Liver (tissue), 9 donors: ENCODE results near the gene TMCC2. TPM values are rescaled to one million over a fixed set of nuclear protein-coding genes. Genes with fewer than 3 reads are reported as not detected.
A peak's percentile ranks its signal among the peaks of the same experiment; 100 is the strongest.

Experiments
- DNase-seq: peaks from one replicate; pipeline ENCODE4 v3.0.0-alpha.2; 2017; ENCODE audit warnings: low spot score
- H3K27ac ChIP-seq, 2 donors: one replicate each; pipeline ENCODE4 v1.7.0; 2013; ENCODE audit warnings: inconsistent platforms in 2 of 2, low read length in 2 of 2, control low read depth in 1 of 2, low read depth in 1 of 2, mild to moderate bottlenecking in 1 of 2
- H3K27me3 ChIP-seq, 4 donors: one replicate each; pipeline versions ENCODE4 v1.6.1 to v1.7.0; 2013; ENCODE audit warnings: low read length in 3 of 4, inconsistent platforms in 1 of 4, mild to moderate bottlenecking in 1 of 4, moderate library complexity in 1 of 4; ENCODE audit not compliant: control insufficient read depth in 4 of 4, insufficient read depth in 4 of 4
- H3K36me3 ChIP-seq, 4 donors: one replicate each; pipeline versions ENCODE4 v1.6.1 to v1.7.0; 2013; ENCODE audit warnings: low read length in 3 of 4, mild to moderate bottlenecking in 3 of 4, low read depth in 1 of 4, moderate library complexity in 1 of 4; ENCODE audit not compliant: control insufficient read depth in 4 of 4, insufficient read depth in 3 of 4
- H3K4me1 ChIP-seq, 4 donors: one replicate each; pipeline versions ENCODE4 v1.6.1 to v1.7.0; 2013; ENCODE audit warnings: low read length in 3 of 4, mild to moderate bottlenecking in 3 of 4, moderate library complexity in 1 of 4; ENCODE audit not compliant: control insufficient read depth in 4 of 4, insufficient read depth in 4 of 4
- H3K4me3 ChIP-seq, 3 donors: one replicate each; pipeline versions ENCODE4 v1.6.1 to v1.7.0; 2013; ENCODE audit warnings: low read length in 3 of 3, control low read depth in 1 of 3, low read depth in 1 of 3, mild to moderate bottlenecking in 1 of 3
- H3K9ac ChIP-seq, 2 donors: one replicate each; pipeline ENCODE4 v1.7.0; 2013; ENCODE audit warnings: low read length in 2 of 2, mild to moderate bottlenecking in 2 of 2, moderate library complexity in 2 of 2, control low read depth in 1 of 2, low read depth in 1 of 2
- H3K9me3 ChIP-seq, 4 donors: one replicate each; pipeline versions ENCODE4 v1.6.1 to v1.7.0; 2013; ENCODE audit warnings: low read length in 3 of 4; ENCODE audit not compliant: control insufficient read depth in 4 of 4
- EGR1 ChIP-seq, 2 donors: IDR thresholded peaks; 2 replicates each; pipeline ENCODE4 v1.6.1; 2016 to 2018; ENCODE audit warnings: antibody characterized with exemption in 2 of 2, low read depth in 2 of 2
- FOXA1 ChIP-seq: IDR thresholded peaks from 2 replicates; pipeline ENCODE4 v1.6.1; 2016; ENCODE audit warnings: antibody characterized with exemption
- FOXA2 ChIP-seq: IDR thresholded peaks from 2 replicates; pipeline ENCODE4 v1.6.1; 2016; ENCODE audit warnings: antibody characterized with exemption
- GABPA ChIP-seq, 2 donors: IDR thresholded peaks in 1 of 2; conservative IDR thresholded peaks in 1 of 2; 2 replicates each; pipeline ENCODE4 v1.6.1; 2016; ENCODE audit warnings: antibody characterized with exemption in 2 of 2, mild to moderate bottlenecking in 1 of 2, moderate library complexity in 1 of 2
- HNF4A ChIP-seq, 2 donors: conservative IDR thresholded peaks; 2 replicates each; pipeline ENCODE4 v1.6.1; 2016; ENCODE audit warnings: antibody characterized with exemption in 2 of 2, mild to moderate bottlenecking in 2 of 2
- HNF4G ChIP-seq: IDR thresholded peaks from 2 replicates; pipeline ENCODE4 v1.6.1; 2016; ENCODE audit warnings: antibody characterized with exemption
- JUND ChIP-seq, 2 donors: IDR thresholded peaks; 2 replicates each; pipeline ENCODE4 v1.6.1; 2016; ENCODE audit warnings: antibody characterized with exemption in 2 of 2
- NR2F2 ChIP-seq: IDR thresholded peaks from 2 replicates; pipeline ENCODE4 v1.6.1; 2016; ENCODE audit warnings: antibody characterized with exemption
- RAD21 ChIP-seq, 2 donors: IDR thresholded peaks; 2 replicates each; pipeline ENCODE4 v1.6.1; 2016; ENCODE audit warnings: antibody characterized with exemption in 2 of 2, mild to moderate bottlenecking in 2 of 2
- RXRA ChIP-seq, 2 donors: IDR thresholded peaks; 2 replicates each; pipeline ENCODE4 v1.6.1; 2017 to 2018; ENCODE audit warnings: antibody characterized with exemption in 2 of 2, mild to moderate bottlenecking in 1 of 2
- SP1 ChIP-seq: IDR thresholded peaks from 2 replicates; pipeline ENCODE4 v1.6.1; 2018; ENCODE audit warnings: antibody characterized with exemption, mild to moderate bottlenecking
- TAF1 ChIP-seq: conservative IDR thresholded peaks from 2 replicates; pipeline ENCODE4 v1.6.1; 2016; ENCODE audit warnings: antibody characterized with exemption, mild to moderate bottlenecking
- WGBS: extraction: QIAGEN DNeasy Blood & Tissue Kit; methylation state at CpG from one replicate; pipeline ENCODE4 v1.1.7; 2013; 5-methylcytosine and 5-hydroxymethylcytosine counted together
- polyA plus RNA-seq, 2 donors: library from polyadenylated mRNA; stranded (reverse) in 1 of 2; unstranded in 1 of 2; fragments of 200-250 nt in 1 of 2; fragments of >200 nt in 1 of 2; fragmentation: Nextera tagmentation in 1 of 2; extraction: Ambion mirVana in 1 of 2; gene quantifications; one replicate each; pipeline versions ENCODE4 v1.2.1 to v1.2.3, GENCODE V29; 2013 to 2015
- total RNA-seq, 2 donors: library from RNA; depleted of rRNA; stranded (reverse); fragments of >200 nt; gene quantifications; one replicate each; pipeline ENCODE4 v1.2.3, GENCODE V29; 2014
- TF ChIP-seq, protein P1 (sequence below): IDR thresholded peaks from 2 replicates; pipeline ENCODE4 v1.6.1; 2016; ENCODE audit warnings: antibody characterized with exemption
- TF ChIP-seq, protein P2 (sequence below): IDR thresholded peaks from 2 replicates; pipeline ENCODE4 v1.6.1; 2016; ENCODE audit warnings: antibody characterized with exemption
- TF ChIP-seq, protein P3 (sequence below): fragments of 150-350 bp; IDR thresholded peaks from 2 replicates; pipeline ENCODE4 v1.5.1; 2017; ENCODE audit warnings: improper control_type of control experiment, low read depth, low read length; ENCODE audit not compliant: missing input control
- donor health status: healthy.
- donor health status: healthy.
- donor health status: healthy.
- donor health status: healthy.
- donor health status: healthy.

TMCC2 gene
- total and polyA plus RNA-seq, 4 donors, result 0.06 to 452 (median 0.21) TPM

DNA sequence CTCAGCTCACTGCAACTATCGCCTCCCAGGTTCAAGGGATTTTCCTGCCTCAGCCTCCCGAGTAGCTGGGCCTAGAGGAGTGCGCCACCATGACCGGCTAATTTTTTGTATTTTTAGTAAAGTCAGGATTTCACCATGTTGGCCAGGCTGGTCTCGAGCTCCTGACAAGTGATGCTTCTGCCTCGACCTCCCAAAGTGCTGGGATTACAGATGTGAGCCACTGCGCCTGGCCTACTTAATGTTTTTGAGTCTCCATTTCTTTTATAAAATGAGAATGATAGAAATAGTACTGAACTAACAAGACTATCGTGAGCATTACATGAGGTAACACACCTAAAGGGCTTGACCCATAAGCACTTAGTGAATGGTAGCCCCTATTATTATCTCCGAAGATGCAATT lies 72.4 kb downstream of the TMCC2 start (continued):
- TF ChIP-seq, protein P1, sequence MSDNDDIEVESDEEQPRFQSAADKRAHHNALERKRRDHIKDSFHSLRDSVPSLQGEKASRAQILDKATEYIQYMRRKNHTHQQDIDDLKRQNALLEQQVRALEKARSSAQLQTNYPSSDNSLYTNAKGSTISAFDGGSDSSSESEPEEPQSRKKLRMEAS, result no peak
- no peak for TF ChIP-seq RXRA (IDR thresholded peaks at IDR 0.05)
- no peak for TF ChIP-seq FOXA2

DNA sequence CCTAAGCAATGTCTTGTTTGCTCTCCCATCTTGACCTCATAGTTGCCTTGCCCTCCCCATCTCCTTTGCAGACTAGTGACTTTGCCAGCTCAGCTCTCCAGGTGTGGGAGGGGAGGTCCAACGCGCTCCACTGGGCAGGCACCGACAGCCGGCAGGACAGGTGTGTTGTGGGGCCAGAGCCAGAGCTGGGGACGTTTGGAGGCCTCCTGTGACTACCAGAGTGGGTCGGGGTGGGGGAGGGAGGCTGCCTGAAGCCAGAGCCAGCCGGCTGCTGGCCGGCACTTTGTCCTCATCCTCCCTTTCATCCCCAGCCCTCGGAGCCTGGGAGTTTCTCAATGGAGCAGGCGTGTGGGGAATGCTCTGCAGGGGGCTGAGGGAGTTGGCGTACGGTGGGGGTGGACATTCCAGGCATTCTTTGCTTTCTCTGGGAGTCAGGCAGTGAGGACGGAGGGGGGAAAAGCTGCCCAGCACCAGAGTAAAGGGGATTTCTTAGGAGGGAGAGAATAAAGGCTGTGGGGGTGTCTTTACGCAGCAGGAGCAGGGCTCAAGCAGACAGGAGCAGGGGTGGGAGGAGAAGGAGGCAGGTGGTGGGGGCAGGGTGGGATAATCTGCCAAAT lies 73.6 kb downstream of the TMCC2 start:
- Histone ChIP-seq H3K9me3 (no peaks in the 10 kb centered on the region), H3K4me1 (no peaks in the 10 kb centered on the region), H3K9ac (no peak overlapping the region), H3K36me3 (peaks cover 16 to 33% (median 27%) of the 10 kb centered on the region in 4 donors), H3K27ac (no peak overlapping the region), H3K4me3 (no peak overlapping the region), H3K27me3 (no peaks in the 10 kb centered on the region)
- TF ChIP-seq TAF1 (no peak), SP1 (peak; percentile 45), NR2F2 (no peak), RXRA (IDR thresholded peaks at IDR 0.05) (peak in 1 of 2 donors; percentile 24), RAD21 (IDR thresholded peaks at IDR 0.05) (no peak)
- no peak for DNase-seq
- 62% methylated on average over 14 of the region's 14 CpGs for WGBS

DNA sequence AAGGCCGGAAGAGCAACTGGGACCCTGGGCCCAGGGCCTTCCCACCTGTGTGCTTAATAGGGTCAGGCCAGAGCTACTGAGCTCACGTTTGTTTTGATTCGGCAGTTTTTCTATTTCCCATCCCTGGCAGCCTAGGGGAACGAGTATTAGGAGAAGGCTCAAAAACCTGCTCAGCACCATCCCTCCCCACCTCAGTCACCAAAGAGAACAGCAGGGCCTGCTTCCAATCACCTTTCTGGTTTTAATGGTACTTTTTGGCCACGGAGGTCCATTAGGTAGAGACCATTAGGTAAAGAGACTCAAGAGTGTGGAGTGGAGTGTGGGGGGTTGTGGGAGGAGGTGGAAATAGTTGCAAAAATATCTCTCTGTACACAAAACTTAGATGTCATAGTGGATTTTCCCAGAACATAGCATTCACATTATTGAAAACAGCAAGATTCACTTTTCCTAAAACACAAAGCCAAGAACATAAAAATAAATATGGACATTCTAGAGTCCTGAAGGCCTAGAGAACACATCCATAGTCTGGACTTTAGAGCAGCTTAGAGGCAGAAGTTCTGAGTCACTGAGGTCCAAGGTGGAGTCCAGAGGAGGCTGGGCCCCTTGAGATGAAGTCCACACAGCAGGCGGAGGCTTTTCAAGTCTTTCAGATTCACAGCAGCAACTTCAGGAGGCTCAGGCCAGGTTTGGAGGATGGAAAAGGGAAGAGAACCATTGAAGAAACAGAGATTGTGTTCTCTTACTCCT lies 74.3 kb downstream of the TMCC2 start:
- Histone ChIP-seq H3K36me3 (peaks cover 16 to 36% (median 31%) of the 10 kb centered on the region in 4 donors), H3K4me3 (no peak overlapping the region), H3K9ac (no peak overlapping the region), H3K27me3 (no peaks in the 10 kb centered on the region), H3K4me1 (peaks cover 0 to 1% (median 0%) of the 10 kb centered on the region in 4 donors), H3K27ac (no peak overlapping the region), H3K9me3 (no peaks in the 10 kb centered on the region)
- 82% methylated on average over 6 of the region's 6 CpGs for WGBS
- no peak for TF ChIP-seq RAD21 (IDR thresholded peaks at IDR 0.05)
- TF ChIP-seq, protein P2, sequence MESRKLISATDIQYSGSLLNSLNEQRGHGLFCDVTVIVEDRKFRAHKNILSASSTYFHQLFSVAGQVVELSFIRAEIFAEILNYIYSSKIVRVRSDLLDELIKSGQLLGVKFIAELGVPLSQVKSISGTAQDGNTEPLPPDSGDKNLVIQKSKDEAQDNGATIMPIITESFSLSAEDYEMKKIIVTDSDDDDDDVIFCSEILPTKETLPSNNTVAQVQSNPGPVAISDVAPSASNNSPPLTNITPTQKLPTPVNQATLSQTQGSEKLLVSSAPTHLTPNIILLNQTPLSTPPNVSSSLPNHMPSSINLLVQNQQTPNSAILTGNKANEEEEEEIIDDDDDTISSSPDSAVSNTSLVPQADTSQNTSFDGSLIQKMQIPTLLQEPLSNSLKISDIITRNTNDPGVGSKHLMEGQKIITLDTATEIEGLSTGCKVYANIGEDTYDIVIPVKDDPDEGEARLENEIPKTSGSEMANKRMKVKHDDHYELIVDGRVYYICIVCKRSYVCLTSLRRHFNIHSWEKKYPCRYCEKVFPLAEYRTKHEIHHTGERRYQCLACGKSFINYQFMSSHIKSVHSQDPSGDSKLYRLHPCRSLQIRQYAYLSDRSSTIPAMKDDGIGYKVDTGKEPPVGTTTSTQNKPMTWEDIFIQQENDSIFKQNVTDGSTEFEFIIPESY, result no peak
- no peak for TF ChIP-seq FOXA1
- DNase-seq, result no peak

DNA sequence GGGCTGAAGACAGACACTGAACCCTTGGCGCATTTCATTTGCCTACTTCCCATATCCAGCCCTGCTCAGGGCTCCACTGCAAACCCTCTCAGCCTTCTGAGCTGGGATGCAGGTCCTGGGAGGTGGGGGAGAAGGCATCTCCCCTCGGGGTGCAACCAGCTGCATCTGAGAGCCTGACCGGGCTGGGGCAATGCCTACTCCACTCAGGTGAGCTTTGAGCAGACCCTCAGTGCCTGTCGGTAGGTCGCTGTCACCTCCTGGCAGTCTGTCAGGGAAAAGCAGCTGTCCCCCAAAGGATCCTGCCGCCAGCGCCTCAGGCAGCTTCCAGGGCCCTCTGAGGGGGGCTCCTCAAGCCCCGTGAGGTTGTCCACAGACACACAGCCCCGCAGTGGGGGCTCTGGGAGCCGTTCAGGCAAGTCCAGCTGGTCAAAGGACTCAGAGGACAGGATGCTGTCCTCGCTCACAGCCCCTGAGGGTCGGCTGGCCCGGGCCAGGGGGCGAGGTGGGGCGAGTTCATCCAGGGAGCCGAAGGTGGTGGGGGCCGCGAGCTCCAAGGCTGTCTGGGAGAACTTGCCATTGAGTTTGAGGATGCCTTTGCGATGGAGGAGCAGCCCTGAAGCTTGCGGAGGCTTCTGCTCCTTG lies 75.6 kb downstream of the TMCC2 start:
- WGBS, result 94% methylated on average over 20 of the region's 20 CpGs
- Histone ChIP-seq H3K27ac (no peak overlapping the region), H3K27me3 (no peaks in the 10 kb centered on the region), H3K4me3 (no peak overlapping the region), H3K4me1 (peaks cover 0 to 3% (median under 1%) of the 10 kb centered on the region in 4 donors), H3K9ac (no peak overlapping the region), H3K9me3 (no peaks in the 10 kb centered on the region), H3K36me3 (peaks cover 18 to 44% (median 40%) of the 10 kb centered on the region in 4 donors)
- TF ChIP-seq HNF4A (conservative IDR thresholded peaks at IDR 0.05) (no peak), RXRA (IDR thresholded peaks at IDR 0.05) (no peak), TAF1 (no peak), FOXA2 (no peak), GABPA (IDR thresholded peaks at IDR 0.05 in 1 of 2, conservative IDR thresholded peaks at IDR 0.05 in 1 of 2) (no peak), SP1 (no peak), NR2F2 (no peak), RAD21 (IDR thresholded peaks at IDR 0.05) (no peak), EGR1 (IDR thresholded peaks at IDR 0.05; ENCODE audit: low read depth in 2 of 2) (no peak), FOXA1 (no peak), JUND (IDR thresholded peaks at IDR 0.05) (no peak), HNF4G (no peak)
- TF ChIP-seq, protein P3, sequence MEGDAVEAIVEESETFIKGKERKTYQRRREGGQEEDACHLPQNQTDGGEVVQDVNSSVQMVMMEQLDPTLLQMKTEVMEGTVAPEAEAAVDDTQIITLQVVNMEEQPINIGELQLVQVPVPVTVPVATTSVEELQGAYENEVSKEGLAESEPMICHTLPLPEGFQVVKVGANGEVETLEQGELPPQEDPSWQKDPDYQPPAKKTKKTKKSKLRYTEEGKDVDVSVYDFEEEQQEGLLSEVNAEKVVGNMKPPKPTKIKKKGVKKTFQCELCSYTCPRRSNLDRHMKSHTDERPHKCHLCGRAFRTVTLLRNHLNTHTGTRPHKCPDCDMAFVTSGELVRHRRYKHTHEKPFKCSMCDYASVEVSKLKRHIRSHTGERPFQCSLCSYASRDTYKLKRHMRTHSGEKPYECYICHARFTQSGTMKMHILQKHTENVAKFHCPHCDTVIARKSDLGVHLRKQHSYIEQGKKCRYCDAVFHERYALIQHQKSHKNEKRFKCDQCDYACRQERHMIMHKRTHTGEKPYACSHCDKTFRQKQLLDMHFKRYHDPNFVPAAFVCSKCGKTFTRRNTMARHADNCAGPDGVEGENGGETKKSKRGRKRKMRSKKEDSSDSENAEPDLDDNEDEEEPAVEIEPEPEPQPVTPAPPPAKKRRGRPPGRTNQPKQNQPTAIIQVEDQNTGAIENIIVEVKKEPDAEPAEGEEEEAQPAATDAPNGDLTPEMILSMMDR, result no peak
- TF ChIP-seq, protein P2, result no peak
- TF ChIP-seq, protein P1, result no peak
- no peak for DNase-seq
